Measurements from ENCODE around the gene PTPN11.
"Not testable (repeated sequence)": the region's sequence is repeated elsewhere in the genome, so short reads cannot be mapped to it uniquely, and the experiment has no call there.

PTPN11 gene

GRCh38 chr12:112446008-112446725 is 27.4 kb downstream of the PTPN11 start:
- Histone ChIP-seq H3K4me2 (no peak overlapping the region), H4K20me1 (ENCODE audit: insufficient read depth) (no peaks in the 10 kb centered on the region), H3K36me3 (ENCODE audit: insufficient read depth) (no peaks in the 10 kb centered on the region)

GRCh38 chr12:112447106-112447505 is 28.4 kb downstream of the PTPN11 start:
- no peak for TF ChIP-seq CTCF (conservative IDR thresholded peaks at IDR 0.05; ENCODE audit: low read depth, low read length)
- no peaks in the 10 kb centered on the region for H3K79me2 ChIP-seq (ENCODE audit: insufficient read depth, low read depth)
- no peaks in the 10 kb centered on the region for H4K20me1 ChIP-seq (ENCODE audit: insufficient read depth)
- H3K9ac ChIP-seq: no peak overlapping the region
- H3K27ac ChIP-seq: no peak overlapping the region
- no peak overlapping the region for H2AFZ ChIP-seq (ENCODE audit: low read depth)
- no peaks in the 10 kb centered on the region for H3K27me3 ChIP-seq (ENCODE audit: insufficient read depth, low read depth)
- no peaks in the 10 kb centered on the region for H3K4me1 ChIP-seq (ENCODE audit: low read depth, poor library complexity, severe bottlenecking)
- no peak overlapping the region for H3K4me3 ChIP-seq (IDR thresholded peaks at IDR 0.05; ENCODE audit: insufficient read depth, low read depth, low read length)
- no peak overlapping the region for H3K4me2 ChIP-seq
- H3K36me3 ChIP-seq (ENCODE audit: insufficient read depth): no peaks in the 10 kb centered on the region

More at GRCh38 chr12:112446008-112446725, 27.4 kb downstream of the PTPN11 start:
- no peak overlapping the region for H3K27ac ChIP-seq
- no peaks in the 10 kb centered on the region for H3K79me2 ChIP-seq (ENCODE audit: insufficient read depth, low read depth)
- no peak overlapping the region for H3K9ac ChIP-seq
- no peak for TF ChIP-seq CTCF (conservative IDR thresholded peaks at IDR 0.05; ENCODE audit: low read depth, low read length)
- H3K27me3 ChIP-seq (ENCODE audit: insufficient read depth, low read depth): no peaks in the 10 kb centered on the region
- H3K4me3 ChIP-seq (IDR thresholded peaks at IDR 0.05; ENCODE audit: insufficient read depth, low read depth, low read length): no peak overlapping the region
- no peak overlapping the region for H2AFZ ChIP-seq (ENCODE audit: low read depth)
- H3K4me1 ChIP-seq (ENCODE audit: low read depth, poor library complexity, severe bottlenecking): no peaks in the 10 kb centered on the region

- H3K4me1 ChIP-seq (ENCODE audit: low read depth, poor library complexity, severe bottlenecking); H3K27me3 ChIP-seq (ENCODE audit: insufficient read depth, low read depth); H3K27ac ChIP-seq; H3K4me2 ChIP-seq; H3K9ac ChIP-seq; H4K20me1 ChIP-seq (ENCODE audit: insufficient read depth); H2AFZ ChIP-seq (ENCODE audit: low read depth); H3K36me3 ChIP-seq (ENCODE audit: insufficient read depth); H3K79me2 ChIP-seq (ENCODE audit: insufficient read depth, low read depth); H3K4me3 ChIP-seq (IDR thresholded peaks at IDR 0.05; ENCODE audit: insufficient read depth, low read depth, low read length): not testable (repeated sequence)
Observed at GRCh38 chr12:112448165-112448564, 29.4 kb downstream of the PTPN11 start.

- no peak for TF ChIP-seq CTCF (conservative IDR thresholded peaks at IDR 0.05; ENCODE audit: low read depth, low read length)
- Histone ChIP-seq H3K27me3 (ENCODE audit: insufficient read depth, low read depth) (no peaks in the 10 kb centered on the region), H2AFZ (ENCODE audit: low read depth) (no peak overlapping the region), H3K27ac (no peak overlapping the region), H3K4me3 (IDR thresholded peaks at IDR 0.05; ENCODE audit: insufficient read depth, low read depth, low read length) (no peak overlapping the region), H3K9ac (no peak overlapping the region), H3K36me3 (ENCODE audit: insufficient read depth) (no peaks in the 10 kb centered on the region), H3K79me2 (ENCODE audit: insufficient read depth, low read depth) (no peaks in the 10 kb centered on the region), H4K20me1 (ENCODE audit: insufficient read depth) (no peaks in the 10 kb centered on the region), H3K4me1 (ENCODE audit: low read depth, poor library complexity, severe bottlenecking) (no peaks in the 10 kb centered on the region), H3K4me2 (no peak overlapping the region)
Observed at GRCh38 chr12:112450725-112451124, 32.0 kb downstream of the PTPN11 start.

GRCh38 chr12:112456029-112456428 is 37.3 kb downstream of the PTPN11 start:
- H3K27me3 ChIP-seq (ENCODE audit: insufficient read depth, low read depth): no peaks in the 10 kb centered on the region
- no peak for TF ChIP-seq CTCF (conservative IDR thresholded peaks at IDR 0.05; ENCODE audit: low read depth, low read length)
- H4K20me1 ChIP-seq (ENCODE audit: insufficient read depth): no peaks in the 10 kb centered on the region
- H2AFZ ChIP-seq (ENCODE audit: low read depth): no peak overlapping the region
- H3K79me2 ChIP-seq (ENCODE audit: insufficient read depth, low read depth): no peaks in the 10 kb centered on the region
- H3K4me1 ChIP-seq (ENCODE audit: low read depth, poor library complexity, severe bottlenecking): no peaks in the 10 kb centered on the region
- no peak overlapping the region for H3K27ac ChIP-seq
- H3K9ac ChIP-seq: no peak overlapping the region
- no peak overlapping the region for H3K4me3 ChIP-seq (IDR thresholded peaks at IDR 0.05; ENCODE audit: insufficient read depth, low read depth, low read length)
- 0 out of 2 replicates have a peak, but pooled peaks cover 4% of the 10 kb centered on the region for H3K36me3 ChIP-seq (ENCODE audit: insufficient read depth)
- no peak overlapping the region for H3K4me2 ChIP-seq

GRCh38 chr12:112457142-112457541 is 38.4 kb downstream of the PTPN11 start:
- H3K36me3 ChIP-seq (ENCODE audit: insufficient read depth): not testable (repeated sequence)

More at GRCh38 chr12:112457142-112457541, 38.4 kb downstream of the PTPN11 start:
- not testable (repeated sequence) for H3K4me3 ChIP-seq (IDR thresholded peaks at IDR 0.05; ENCODE audit: insufficient read depth, low read depth, low read length); H3K27ac ChIP-seq; H3K79me2 ChIP-seq (ENCODE audit: insufficient read depth, low read depth); H3K4me2 ChIP-seq; H3K9ac ChIP-seq; H3K27me3 ChIP-seq (ENCODE audit: insufficient read depth, low read depth); H2AFZ ChIP-seq (ENCODE audit: low read depth); H3K4me1 ChIP-seq (ENCODE audit: low read depth, poor library complexity, severe bottlenecking); H4K20me1 ChIP-seq (ENCODE audit: insufficient read depth)
